GM18861 (cell line): Measurements from ENCODE around the gene ALDH18A1.

Experiments
- ATAC-seq: cut with Tn5 transposase; IDR thresholded peaks from one replicate; pipeline ENCODE4 v1.9.1; 2021; ENCODE audit not compliant: unreplicated experiment

ALDH18A1 gene

DNA sequence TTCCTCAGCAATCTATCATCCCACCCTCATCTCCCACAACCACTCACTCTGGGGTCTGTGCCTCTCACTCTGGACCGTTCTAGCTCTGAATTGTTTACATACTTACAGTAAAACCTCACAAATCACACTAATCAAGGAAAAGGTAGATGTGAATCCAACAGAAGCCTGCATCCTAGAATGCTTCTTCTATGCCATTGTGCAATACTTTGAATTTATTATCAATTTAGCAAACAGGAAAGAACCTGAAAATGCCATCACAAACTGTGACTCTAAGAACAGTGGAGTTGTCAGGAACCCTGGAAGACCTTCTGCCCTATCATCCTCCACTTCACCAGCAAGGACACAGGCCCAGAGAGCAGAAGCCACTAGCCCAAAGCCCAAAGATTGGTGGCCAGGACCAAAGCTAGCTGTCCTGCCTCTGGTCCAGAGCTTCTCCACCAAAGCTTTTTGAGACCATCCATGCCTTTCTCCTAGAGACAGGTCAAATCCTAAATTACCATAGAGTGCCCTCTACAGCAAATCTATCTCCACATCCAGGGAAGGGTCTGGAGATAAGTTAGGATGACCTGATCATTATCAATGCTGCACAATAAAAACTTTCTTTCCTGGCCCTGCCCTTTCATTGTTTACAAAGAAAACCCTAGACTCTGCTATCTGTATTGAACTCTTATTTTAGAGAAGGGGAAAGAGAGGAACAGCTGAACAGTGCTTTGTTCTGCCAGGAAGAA is 97.8 kb downstream of the ALDH18A1 start:
- no peak for ATAC-seq

DNA sequence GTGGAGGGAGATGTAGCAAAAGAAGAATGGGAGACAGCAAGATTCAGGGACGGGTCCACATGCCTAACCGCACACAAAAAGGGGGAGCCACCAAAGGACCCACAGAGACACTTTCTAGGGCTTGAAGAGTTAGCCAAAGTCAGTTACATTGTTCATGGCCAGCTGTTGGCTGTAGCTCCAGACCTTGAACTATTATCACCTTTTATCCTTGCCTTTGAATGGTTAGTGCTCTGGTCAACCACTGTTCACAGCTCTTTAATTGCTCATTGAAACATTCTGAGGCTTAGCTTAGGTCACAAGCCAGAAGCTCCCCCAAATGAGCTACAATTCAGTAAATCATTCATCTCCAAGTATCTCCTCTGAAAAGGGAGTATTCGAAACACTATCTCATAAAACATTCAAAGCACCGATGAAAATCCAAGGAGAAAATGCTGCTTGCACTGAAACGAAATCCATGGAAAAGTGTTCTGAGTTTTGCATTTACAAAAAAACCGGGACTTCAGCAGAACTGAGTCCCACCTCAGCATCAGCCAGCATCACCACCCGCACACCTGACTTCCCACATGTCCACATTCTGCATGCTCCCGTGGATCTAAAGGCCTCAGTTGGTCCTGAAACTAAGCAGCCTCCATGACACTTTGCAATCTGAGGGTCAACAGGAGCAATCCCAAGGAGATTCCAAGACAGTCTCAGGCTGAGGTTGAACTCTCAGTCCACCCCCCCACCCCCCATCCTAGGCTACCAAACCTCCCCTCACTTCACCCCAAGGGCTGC is 99.3 kb downstream of the ALDH18A1 start:
- ATAC-seq = no peak
